NCI-H2081 (cell line): ENCODE results near the gene SYT13.

Experiments
- DNase-seq, 2 experiments: peaks; one replicate each; lab custom pipeline; 2025; lab: John Stamatoyannopoulos, UW

The SYT13 gene

DNA sequence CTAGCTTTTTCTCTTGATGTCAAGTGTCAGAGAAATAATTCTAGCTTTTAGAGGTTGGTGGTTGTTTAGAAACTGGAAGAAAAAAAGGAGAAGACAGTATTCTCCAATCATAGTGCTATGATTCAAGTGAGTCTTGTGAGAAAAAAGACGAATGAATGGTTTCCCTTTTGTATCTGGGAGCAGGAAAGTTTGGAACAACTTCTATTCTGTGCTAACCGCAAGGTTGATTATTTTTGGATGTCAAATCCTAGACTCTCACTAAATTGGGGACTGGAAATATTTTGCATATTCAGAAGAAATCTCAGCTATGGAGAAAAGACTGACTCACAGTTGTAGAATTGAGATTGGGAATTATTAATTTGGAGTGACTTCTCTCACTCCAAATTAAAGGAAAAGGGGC lies 69.2 kb downstream of the SYT13 start:
- no peak for DNase-seq

DNA sequence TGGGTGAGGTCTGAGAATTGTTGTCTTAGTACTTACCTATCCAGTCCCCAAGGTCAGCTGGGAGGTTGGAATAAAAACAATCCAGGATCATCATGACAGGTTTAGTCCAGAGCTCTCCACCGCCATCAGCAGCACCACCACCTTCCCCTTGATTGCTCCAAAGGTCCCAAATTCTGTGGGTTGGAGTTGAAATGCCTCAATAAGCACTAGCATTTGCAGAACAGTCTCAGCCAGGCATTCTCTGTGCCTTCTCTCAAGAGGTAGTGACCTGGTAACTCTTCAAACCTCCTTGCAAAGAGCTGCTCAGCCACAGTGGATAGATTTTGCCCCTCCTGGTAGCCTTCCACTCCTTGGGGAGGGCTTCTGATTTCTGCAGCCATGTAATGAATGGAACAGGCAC lies 70.1 kb downstream of the SYT13 start:
- no peak for DNase-seq

DNA sequence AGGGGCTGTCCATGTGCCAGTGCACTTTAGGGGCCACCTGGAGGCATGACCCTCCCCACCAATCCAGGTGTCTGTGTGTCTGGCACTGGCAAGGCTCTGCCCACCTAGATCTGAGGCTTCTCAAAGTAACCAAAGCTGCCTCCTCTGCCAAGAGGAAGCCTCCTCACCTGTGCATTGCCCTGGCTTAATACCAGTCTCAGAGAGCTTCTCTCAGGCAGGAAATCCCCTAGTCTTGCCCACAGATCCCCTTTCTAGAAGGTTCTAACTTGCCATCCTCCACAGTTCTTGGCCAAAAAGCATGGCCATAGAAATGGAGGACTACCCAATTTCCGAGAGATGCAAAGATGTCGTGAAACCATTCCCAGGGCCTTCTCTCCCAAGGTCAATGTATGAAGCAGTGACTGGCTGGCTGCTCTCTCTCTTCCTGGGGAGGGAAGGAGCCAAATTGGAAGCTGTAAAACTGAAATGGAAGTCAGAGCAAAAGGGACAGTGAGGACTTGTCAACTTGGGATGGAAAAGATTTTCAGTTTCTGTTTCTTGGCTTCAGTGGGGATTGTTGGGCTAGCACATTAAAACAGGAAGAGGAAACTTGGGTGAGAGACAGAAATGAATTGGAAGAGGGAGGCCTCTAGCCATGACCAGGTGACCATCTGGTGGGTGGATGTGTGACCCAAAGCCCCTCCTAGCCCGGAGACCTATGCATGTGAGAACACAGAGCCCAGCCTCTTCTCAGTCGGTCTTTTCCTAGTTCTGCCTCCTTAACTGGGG lies 70.9 kb downstream of the SYT13 start:
- DNase-seq: no peak

DNA sequence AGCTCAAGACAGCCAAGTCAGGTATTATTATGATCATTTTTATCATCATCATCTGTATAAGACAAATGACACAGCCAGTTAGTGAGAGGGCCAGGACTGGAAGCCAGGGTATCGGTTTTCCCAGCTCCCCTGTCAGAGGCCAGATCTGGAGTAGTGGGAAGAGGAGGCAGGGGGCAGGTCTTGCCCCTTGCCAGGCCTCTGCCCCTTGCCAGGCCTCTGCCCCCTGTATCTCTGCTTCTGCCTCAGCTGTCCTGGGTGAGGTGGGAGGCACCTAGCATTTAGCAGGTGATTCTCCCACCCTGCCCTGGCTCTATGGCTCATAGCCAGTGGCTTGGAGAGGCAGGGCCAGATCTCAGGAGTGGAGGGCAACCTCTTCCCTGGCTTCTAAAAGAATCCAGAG lies 72.4 kb downstream of the SYT13 start:
- DNase-seq: no peak

DNA sequence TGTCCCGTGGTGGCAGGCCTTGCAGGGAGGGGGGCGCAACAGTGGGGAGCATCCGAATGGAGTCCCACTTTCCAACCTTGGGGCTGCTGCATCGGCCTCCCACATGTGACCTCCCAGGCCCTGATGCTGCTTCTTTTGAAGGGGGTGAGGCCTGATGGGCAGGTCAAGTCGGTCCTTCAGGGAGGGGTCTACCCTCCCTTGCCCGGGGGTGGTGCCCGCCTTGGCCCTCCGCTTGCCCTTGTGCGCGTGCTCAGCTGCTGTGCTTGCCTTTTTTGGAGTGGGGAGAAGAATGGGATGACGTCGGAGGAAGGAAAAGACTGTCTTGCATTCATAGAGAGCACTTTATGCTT lies 72.8 kb downstream of the SYT13 start:
- no peak for DNase-seq

DNA sequence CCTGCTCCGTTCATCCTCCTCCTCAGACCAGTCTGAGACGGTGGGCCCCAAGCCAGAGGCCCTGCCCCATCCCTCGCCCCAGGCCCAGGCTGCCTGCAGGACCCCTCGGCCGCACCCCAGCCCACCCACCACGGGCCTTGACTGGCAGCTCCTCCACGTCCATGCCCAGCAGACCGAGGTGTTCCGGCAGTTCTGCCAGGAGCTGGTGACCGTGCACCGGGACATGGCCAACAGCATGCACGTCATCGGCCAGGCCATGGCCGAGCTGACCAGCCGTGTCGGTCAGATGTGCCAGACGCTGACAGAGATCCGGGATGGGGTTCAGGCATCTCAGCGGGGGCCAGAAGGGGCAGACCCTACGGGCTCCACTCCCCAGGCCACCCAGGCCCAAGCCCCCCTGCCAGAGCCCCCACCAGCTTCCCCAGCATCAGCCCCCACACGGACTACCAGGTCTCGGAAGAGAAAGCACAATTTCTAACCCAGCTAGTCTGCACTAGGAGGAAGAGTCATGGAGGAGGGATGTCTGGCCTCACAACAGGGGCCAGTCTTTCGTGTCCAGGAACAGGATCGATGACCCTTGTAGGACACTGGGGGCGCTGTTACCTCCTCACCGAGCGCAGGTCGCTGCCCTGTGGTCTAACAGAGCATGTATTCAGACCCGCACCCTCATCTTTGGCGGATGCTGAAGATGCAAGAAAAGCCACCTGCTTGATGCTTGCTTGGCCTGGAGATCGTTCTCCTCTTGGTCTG lies 73.4 kb downstream of the SYT13 start:
- no peak for DNase-seq

DNA sequence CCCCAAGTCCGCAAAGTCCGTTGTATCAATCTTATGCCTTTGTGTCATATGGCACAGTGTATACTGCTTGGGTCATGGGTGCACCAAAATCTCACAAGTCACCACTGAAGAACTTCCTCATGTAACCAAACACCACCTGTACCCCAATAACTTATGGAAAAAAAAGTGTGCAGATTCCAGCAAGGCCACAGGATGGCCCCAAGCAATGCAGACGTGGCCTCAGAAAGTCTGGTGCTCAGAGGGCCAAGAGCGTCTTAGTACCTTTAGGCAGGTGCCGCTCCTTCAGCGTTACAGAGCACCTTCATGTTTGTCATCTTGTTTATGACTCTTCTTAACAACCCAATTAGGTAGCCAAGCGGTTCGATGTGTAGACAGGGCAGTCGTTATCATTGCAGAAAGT lies 74.4 kb downstream of the SYT13 start:
- no peak for DNase-seq

DNA sequence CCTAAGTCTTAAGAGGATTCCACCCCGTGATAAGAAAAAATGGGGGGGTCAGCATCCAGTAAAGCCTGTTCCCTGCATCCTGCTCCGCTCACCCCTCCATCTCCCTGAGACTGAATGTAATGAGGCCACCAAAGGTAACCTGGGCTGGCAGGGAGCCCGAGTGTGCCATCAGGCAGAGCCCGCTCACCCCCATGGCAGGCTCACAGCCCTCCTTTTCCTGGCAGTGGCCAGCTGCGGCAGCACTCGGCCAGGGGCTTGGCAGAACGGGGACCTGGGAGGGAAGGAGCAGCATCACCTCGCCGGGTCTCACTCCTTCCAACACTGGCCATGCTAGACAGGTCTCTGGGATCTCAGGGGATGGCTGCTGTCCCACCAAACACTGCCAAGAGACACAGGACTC lies 75.3 kb downstream of the SYT13 start:
- DNase-seq: no peak

DNA sequence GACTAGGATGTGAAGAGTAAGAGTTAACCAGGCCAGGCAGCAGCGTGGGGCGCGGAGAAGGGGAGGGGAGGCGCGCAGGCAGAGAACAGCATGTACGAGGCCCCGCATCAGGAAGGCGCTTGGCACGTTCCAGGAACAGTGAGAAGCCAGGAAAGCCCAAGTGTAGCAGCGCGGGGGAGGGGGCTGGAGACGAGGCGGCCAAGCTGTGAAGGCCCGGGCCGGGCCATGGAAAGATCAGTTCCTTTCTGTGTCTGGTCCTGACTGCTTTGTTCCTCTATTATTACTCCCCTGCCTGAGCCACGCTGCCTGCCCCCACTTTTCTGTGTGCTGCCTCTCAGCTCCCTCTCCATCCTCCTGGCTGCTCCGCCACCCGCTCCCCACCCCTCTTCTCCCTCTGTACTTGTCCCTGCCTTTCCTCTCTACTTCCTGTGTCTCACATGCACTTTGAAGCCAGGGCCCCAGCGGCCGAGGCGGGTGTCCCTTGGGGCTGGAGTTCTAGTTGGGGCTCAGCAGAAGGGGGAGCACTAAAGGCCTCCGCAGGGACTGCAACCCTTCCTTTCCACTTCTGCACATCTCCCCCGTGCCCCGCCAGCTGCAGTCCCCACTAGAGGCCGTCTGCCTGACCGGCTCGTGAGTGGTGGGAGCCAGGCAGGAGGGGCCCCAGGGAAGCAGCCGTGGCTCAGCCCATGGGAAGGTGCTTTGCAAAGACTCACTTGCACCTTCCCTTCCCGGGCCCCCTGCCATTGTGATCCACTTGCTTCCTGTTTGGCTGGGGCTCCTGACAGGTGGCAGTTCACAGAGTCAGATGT lies 76.0 kb downstream of the SYT13 start:
- DNase-seq: peak in 1 of 2 experiments; percentile 23

DNA sequence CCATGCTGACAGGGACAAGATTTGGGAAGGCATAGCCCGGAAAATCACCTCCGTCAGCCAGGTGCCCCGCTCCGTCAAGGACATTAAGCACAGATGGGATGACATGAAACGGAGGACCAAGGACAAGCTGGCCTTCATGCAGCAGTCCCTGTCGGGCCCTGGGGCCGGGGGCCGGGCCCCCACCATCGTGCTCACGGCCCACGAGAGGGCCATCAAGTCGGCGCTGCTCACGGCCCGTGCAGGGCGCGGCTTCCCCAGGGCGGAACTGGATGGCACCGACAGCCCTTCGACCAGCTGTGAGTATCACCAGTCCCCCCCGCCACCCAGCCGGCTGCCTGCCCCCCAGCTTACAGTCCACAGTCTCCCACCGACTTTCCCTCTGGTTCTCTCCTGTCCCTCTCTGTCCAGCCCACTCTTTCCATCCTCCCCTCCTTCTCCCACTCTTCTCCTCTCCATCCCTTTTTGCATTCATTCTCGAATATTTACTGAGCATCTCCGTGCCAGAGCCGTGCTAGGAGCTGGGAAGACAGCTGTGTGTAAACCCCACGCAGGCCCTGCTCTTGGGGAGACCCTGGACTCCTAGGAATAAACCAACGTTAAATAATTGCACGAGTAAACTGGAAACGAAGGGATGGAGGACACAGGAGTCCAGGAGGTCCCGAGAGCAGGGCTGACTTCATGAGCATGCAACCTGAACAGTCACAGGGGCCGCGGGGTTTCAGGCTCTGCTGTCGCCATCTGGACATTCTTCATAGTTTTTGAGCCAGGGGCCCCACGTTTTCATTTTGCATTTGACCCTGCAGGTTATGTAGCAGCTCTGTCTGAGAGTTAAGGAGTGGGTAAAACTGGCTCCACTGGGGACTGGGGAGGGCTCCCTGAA lies 76.9 kb downstream of the SYT13 start:
- DNase-seq: no peak

DNA sequence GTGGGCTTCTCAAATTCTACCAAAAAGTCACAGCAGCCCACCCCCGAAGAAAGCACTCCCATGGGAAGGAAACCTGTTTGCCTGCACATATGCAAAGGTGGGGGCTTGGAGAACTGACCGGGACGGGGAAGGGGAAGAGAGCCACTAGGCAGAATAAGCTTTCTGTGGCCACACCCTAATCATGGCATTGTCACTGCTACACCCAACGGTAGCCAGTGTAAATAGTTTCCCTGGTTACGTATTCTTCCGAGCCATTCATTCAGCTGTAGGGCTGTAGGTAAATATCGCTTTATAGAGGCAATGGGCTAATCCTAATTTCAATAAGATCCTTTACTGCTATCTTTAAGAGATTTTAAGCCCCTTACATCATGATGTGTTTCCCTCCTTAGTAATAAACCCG lies 78.0 kb downstream of the SYT13 start:
- DNase-seq: peak; percentile 10 to 59

DNA sequence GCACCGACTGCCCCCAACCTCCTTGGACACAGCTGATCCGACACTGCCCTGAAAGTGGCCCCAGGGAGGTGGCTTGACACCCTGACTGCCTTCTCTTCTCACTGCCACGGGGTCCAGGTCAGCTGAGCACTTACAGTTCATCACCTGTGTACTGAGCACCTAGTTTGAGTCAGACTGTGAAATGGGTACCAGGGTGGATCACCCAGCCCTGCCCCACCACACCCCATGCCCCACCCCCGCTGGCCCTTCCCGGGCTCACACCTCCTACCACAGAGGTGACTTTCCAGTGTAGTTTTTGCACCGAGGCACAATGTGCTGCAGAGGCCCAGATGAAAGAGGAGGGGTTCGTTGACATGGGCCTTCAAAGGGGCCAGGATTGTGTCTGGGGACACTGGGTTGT lies 80.2 kb downstream of the SYT13 start:
- no peak for DNase-seq

DNA sequence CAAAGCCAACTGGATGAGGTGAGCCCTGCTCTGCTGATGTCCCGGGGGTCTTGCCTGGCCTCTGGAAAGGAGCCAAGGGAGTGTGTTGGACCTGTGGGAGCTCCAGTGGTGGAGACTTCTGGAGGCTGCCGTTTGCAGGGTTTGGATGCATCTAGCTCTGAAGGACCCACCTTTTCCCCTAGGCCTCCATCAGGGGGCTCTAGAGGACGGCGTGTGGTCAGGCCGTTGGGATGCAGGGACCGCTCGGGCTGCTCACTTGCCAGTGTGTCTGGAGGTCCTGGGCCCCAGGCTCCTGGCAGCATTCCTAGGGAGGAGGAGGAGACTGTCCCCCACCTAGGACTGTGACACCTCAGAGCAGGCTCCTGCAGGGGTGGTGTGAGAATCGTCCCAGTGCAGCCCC lies 81.4 kb downstream of the SYT13 start:
- no peak for DNase-seq

DNA sequence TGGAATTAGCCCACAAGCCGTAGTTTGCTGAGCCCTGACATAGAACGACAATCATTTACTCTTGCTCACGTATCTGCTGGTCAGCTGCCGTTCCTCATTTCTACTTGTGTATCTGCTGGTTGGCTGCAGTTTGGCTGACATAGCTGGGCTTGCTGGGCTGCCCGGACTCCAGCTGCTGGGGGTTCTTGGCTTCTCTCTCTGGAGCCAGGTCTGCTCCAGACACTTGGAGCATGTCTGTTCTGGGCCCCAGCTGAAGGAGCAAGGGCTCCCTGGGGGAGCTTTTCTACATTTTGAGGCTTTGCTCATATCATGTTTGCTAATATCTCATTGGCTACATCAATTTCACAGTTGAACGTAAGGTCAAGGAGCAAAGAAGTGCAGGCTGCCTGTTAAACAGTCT lies 92.4 kb downstream of the SYT13 start:
- DNase-seq: no peak
